HG03196 (cell line): ENCODE results near the gene SLC13A3.

Source experiments
- ATAC-seq: cut with Tn5 transposase; IDR thresholded peaks from one replicate; pipeline ENCODE4 v1.9.1; 2021; ENCODE audit not compliant: unreplicated experiment

The SLC13A3 gene

GRCh38 chr20:46559685-46560440 is 91.4 kb downstream of the SLC13A3 start:
- ATAC-seq = no peak

GRCh38 chr20:46559001-46559400 is 92.3 kb downstream of the SLC13A3 start:
- ATAC-seq = no peak

GRCh38 chr20:46558511-46558959 is 92.7 kb downstream of the SLC13A3 start:
- ATAC-seq = no peak

- no peak for ATAC-seq
These were observed 93.9 kb downstream of the SLC13A3 start for GRCh38 chr20:46557231-46557956.

GRCh38 chr20:46555370-46555956 is 95.8 kb downstream of the SLC13A3 start:
- no peak for ATAC-seq

- no peak for ATAC-seq
These were observed 96.4 kb downstream of the SLC13A3 start for GRCh38 chr20:46554828-46555227.

GRCh38 chr20:46553926-46554325 is 97.3 kb downstream of the SLC13A3 start:
- ATAC-seq = no peak

GRCh38 chr20:46552460-46553420 is 98.5 kb downstream of the SLC13A3 start:
- ATAC-seq = peak; percentile 70

- ATAC-seq = no peak
These were observed 99.5 kb downstream of the SLC13A3 start for GRCh38 chr20:46551522-46552381.

- no peak for ATAC-seq
These were observed 100.8 kb downstream of the SLC13A3 start, which contains the start of gene OCSTAMP for GRCh38 chr20:46550461-46550860. TSS of gene OCSTAMP (minus strand) at chr20:46550654. CDS start at chr20:46550560, 94 bp downstream.

- no peak for ATAC-seq
These were observed 101.9 kb downstream of the SLC13A3 start for GRCh38 chr20:46549188-46549972.

GRCh38 chr20:46548688-46549087 is 102.6 kb downstream of the SLC13A3 start:
- no peak for ATAC-seq

GRCh38 chr20:46547995-46548394 is 103.3 kb downstream of the SLC13A3 start:
- ATAC-seq = no peak

- no peak for ATAC-seq
These were observed 104.3 kb downstream of the SLC13A3 start for GRCh38 chr20:46546936-46547335.

GRCh38 chr20:46546298-46546697 is 105.0 kb downstream of the SLC13A3 start:
- no peak for ATAC-seq

- no peak for ATAC-seq
These were observed 105.5 kb downstream of the SLC13A3 start for GRCh38 chr20:46545827-46546138.

GRCh38 chr20:46545077-46545826 is 106.0 kb downstream of the SLC13A3 start:
- no peak for ATAC-seq

- ATAC-seq = no peak
These were observed 106.7 kb downstream of the SLC13A3 start for GRCh38 chr20:46544576-46544975.
